Measurements from ENCODE around the gene STPG1. TPM values are rescaled to one million over a fixed set of nuclear protein-coding genes. Genes with fewer than 3 reads are reported as not detected.
"Not testable (repeated sequence)": the region's sequence is repeated elsewhere in the genome, so short reads cannot be mapped to it uniquely, and the experiment has no call there.

The STPG1 gene
- total RNA-seq = 4.2 TPM

- peak within 1 kb of the TSS; percentile 73 to 75 for H3K4me3 ChIP-seq
- no peaks in the 10 kb centered on the region for H3K27me3 ChIP-seq
- H3K27ac ChIP-seq = peak within 1 kb of the TSS; percentile 72
- no peaks in the 10 kb centered on the region for H3K9me3 ChIP-seq
- H3K4me1 ChIP-seq = peaks cover 34% of the 10 kb centered on the region
- intact Hi-C loops (cut with DNase I) = no loop called here
- no peak for DNase-seq (ENCODE audit: extremely low spot score in 2 of 2)
- TF ChIP-seq POLR2AphosphoS5 (IDR thresholded peaks at IDR 0.05; ENCODE audit: insufficient read depth in 1 of 2, low read depth in 1 of 2) = peak; percentile 55 to 66
- TF ChIP-seq CTCF (IDR thresholded peaks at IDR 0.05) = no peak
- no peak for TF ChIP-seq POLR2A (IDR thresholded peaks at IDR 0.05)
- H3K36me3 ChIP-seq = no peaks in the 10 kb centered on the region
Observed at GRCh38 chr1:24413350-24414163, at the start of gene STPG1. Gene STPG1, minus strand, starts transcription at chr1:24413782. Its CDS starts 12,394 bp downstream, at chr1:24401388.

DNA sequence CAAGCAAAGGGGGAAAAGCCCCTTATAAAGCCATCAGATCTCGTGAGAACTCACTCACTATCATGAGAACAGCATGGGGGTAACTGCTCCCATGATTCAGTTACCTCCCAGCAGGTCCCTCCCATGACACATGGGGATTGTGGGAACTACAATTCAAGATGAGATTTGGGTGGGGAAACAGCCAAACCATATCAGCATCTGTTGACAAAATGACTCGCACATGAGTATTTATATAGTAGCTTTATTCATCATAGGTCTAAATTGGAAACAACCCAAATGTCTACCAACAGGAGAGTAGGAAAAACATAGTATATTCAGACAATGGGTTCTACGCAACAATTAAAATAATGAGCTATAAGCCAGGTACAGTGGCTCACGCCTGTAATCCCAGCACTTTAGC lies 48.5 kb upstream of the STPG1 start:
- intact Hi-C loops (cut with DNase I); H3K4me3 ChIP-seq; H3K9me3 ChIP-seq; H3K4me1 ChIP-seq; H3K27me3 ChIP-seq; DNase-seq (ENCODE audit: extremely low spot score in 2 of 2); H3K27ac ChIP-seq: not testable (repeated sequence)
- H3K36me3 ChIP-seq = peaks cover 0 to 21% of the 10 kb centered on the region in 2 donors

- intact Hi-C loops (cut with DNase I) = no loop called here
- Histone ChIP-seq H3K27ac (no peak overlapping the region), H3K9me3 (no peaks in the 10 kb centered on the region), H3K27me3 (no peaks in the 10 kb centered on the region), H3K36me3 (peaks cover 0 to 28% of the 10 kb centered on the region in 2 donors), H3K4me1 (no peaks in the 10 kb centered on the region), H3K4me3 (no peak overlapping the region)
- DNase-seq (ENCODE audit: extremely low spot score in 2 of 2) = no peak
- TF ChIP-seq POLR2A (IDR thresholded peaks at IDR 0.05) (no peak), POLR2AphosphoS5 (IDR thresholded peaks at IDR 0.05; ENCODE audit: insufficient read depth in 1 of 2, low read depth in 1 of 2) (no peak), CTCF (IDR thresholded peaks at IDR 0.05) (no peak)
Observed at GRCh38 chr1:24459551-24460266, 46.1 kb upstream of the STPG1 start.

DNA sequence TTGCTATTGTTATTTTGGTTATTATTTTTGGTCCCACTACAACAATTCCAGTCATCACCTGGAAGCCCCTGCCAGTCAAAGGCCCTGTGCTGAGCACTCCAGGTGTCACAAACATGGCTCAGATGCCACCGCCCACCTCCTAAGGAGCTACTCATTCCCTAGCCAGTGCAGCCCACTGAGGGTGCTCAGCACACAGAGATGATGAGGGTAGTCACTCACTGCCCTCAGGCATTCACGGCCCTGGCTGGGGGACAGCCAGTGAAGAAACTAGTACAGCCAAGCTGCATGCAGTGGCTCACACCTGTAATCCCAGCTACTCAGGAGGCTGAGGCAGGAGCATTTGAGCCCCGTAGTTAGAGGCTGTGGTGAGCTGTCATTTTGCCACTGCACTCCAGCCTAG lies 44.3 kb upstream of the STPG1 start:
- peaks cover 0 to 30% of the 10 kb centered on the region in 2 donors for H3K36me3 ChIP-seq
- no peaks in the 10 kb centered on the region for H3K4me1 ChIP-seq
- no peak for TF ChIP-seq CTCF (IDR thresholded peaks at IDR 0.05)
- no peak for TF ChIP-seq POLR2AphosphoS5 (IDR thresholded peaks at IDR 0.05; ENCODE audit: insufficient read depth in 1 of 2, low read depth in 1 of 2)
- no peak for TF ChIP-seq POLR2A (IDR thresholded peaks at IDR 0.05)
- H3K27me3 ChIP-seq = no peaks in the 10 kb centered on the region
- no peaks in the 10 kb centered on the region for H3K9me3 ChIP-seq
- no peak for DNase-seq (ENCODE audit: extremely low spot score in 2 of 2)
- H3K4me3 ChIP-seq = no peak overlapping the region
- H3K27ac ChIP-seq = no peak overlapping the region
- intact Hi-C loops (cut with DNase I) = no loop called here

DNA sequence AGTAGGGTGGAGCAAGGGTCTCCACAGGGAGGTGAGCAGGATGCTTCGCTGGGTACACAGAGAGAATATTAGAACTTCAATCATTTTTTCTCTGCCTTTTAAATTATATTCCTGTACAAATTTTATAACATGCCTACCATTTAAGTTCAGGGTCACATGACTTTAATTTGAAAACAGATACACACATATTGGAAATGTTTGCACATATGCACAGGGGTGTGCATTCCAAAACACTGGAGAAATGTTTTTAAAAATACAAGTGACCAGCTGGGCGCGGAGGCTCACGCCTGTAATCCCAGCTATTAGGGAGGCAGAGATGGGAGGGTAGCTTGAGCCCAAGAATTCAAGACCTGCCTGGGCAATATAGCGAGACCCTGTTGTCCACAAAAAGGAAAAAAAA lies 41.7 kb upstream of the STPG1 start:
- H3K36me3 ChIP-seq = peaks cover 0 to 43% of the 10 kb centered on the region in 2 donors
- no peaks in the 10 kb centered on the region for H3K27me3 ChIP-seq
- H3K4me1 ChIP-seq = no peaks in the 10 kb centered on the region
- intact Hi-C loops (cut with DNase I) = no loop called here
- no peaks in the 10 kb centered on the region for H3K9me3 ChIP-seq
- no peak overlapping the region for H3K4me3 ChIP-seq
- TF ChIP-seq CTCF (IDR thresholded peaks at IDR 0.05) = no peak
- TF ChIP-seq POLR2AphosphoS5 (IDR thresholded peaks at IDR 0.05; ENCODE audit: insufficient read depth in 1 of 2, low read depth in 1 of 2) = no peak
- no peak for TF ChIP-seq POLR2A (IDR thresholded peaks at IDR 0.05)
- no peak overlapping the region for H3K27ac ChIP-seq
- peak in 1 of 2 donors; percentile 2 for DNase-seq (ENCODE audit: extremely low spot score in 2 of 2)

Measured in vagina (tissue), 2 donors.